ENCODE measurements around the gene ATP6V0D1. TPM values are rescaled to one million over a fixed set of nuclear protein-coding genes. Genes with fewer than 3 reads are reported as not detected.
A peak's percentile ranks its signal among the peaks of the same experiment; 100 is the strongest.

The ATP6V0D1 gene
- total RNA-seq (2014; rRNA removed; shearing (Covaris generic)) = 145 and 151 TPM in 2 replicates
- polyA plus RNA-seq (2015; cell fraction: cytosol; rRNA removed) = 147 and 153 TPM in 2 replicates
- 61.5 and 79.6 TPM in 2 replicates for polyA plus RNA-seq (2015; cell fraction: nucleus; rRNA removed)

DNA sequence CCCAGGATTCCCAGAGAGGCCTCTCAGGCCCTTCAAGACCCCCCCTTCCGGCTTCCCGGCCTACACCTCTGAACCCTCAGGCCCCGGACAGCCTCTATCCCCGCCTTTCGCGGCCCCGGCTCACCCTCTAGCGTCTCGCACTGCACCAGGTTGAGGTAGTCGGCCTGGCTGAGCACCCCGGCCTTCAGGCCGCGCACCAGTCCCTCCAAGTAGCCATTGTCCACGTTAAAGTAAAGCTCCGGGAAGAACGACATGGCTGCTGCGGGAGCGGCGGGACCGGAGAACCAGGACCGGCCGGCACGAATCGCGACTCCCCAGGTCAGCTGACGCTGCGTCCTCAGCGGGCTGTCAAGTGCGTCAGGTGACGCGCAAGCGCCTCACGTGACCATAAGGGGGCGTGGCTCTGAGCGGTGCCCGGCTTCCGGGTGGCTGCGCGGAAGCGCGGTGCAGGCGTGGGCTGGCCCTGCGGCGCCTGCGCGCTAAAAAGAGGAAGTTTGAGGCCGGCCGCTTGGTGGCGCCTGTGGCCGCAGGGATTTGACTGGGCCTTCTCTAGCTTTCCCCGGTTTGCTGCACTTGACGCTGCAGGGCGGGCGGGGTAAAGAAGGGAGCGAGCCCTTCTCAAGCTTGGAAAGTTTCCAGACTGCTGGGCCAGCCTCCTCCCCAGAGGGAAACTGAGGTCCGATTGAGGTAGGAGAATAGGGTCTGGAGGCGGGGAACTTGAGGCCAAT lies at the start of gene ATP6V0D1:
ATP6V0D1 (minus strand) TSS at position 325 of the 728 bp plus-strand sequence; CDS start at position 254, 71 bp downstream.
- DNase-seq (ENCODE audit: low read depth, low spot score) = peak; percentile 95
- in situ Hi-C loops (cut with HindIII; ENCODE audit: low pct_unique_long_range_greater_than_20kb, low sequenced_read_pairs) = no loop called here

DNA sequence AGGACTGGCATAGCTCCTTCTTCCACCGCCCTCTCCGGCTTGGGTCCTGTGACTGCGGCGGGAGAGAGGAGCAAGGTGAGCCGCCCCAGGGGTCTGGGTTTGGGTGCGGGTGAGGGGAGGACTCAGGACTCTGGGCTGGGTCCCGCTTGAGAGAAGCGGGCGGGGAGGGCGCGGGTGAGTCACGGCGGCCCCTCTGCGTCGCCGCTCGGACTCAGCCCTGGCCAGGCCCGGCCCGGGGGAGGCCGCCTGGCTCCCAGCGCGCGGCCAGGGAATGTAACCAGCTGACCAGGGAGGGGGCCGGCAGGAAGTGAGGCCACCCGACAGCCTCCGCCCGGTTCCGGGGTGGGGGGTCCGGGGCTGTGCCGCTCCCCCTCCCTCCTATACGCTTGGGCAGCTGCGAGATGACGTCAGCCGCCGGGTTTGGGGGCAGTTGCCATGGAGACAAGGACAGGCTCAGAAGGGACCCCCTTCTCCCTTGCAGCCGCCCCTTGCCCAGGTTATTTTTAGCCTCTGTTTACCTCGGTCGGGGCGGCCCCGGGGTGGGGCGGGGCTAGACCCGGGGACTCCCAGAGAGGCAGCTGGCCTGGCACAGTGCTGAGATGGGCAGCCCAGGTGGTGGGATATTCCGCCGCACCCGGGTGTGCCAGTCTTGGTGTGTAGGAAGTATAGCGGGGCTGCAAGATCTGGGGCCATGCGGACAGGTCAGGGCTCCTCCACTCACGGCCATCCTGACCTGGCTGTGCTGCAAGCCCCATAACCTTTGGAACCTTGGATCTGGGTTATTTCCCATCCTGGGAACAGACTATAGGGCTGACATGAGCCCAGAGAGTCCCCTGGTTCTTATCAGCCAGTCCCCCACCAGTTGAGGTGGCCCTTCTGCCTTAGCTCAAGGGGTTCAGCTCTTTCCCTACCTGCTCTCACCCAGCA lies 49.3 kb upstream of the ATP6V0D1 start:
- in situ Hi-C loops (cut with HindIII; ENCODE audit: low pct_unique_long_range_greater_than_20kb, low sequenced_read_pairs) = no loop called here
- DNase-seq (ENCODE audit: low read depth, low spot score) = peak; percentile 21

DNA sequence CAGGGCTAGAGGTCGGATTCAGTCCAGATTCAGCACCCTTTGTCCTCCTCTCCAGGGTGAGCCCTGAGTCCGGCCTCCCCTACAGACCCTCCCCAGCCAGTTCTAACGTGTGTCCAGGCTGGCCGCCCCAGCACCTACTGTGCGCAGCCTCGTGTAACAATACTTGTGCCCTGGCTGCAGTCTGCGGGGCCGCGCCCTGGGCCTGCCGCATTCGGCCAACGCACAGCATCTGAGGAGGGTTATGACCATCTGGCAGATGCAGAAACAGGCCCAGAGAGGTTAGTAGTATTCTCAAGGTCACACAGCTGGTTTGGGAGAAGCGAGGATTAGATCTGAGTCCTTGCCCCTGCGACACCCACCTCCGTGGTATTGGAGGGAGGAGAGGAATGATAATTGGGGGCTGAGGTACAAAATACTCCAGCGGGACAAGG lies 48.6 kb upstream of the ATP6V0D1 start:
- no peak for DNase-seq (ENCODE audit: low read depth, low spot score)
- in situ Hi-C loops (cut with HindIII; ENCODE audit: low pct_unique_long_range_greater_than_20kb, low sequenced_read_pairs) = no loop called here

DNA sequence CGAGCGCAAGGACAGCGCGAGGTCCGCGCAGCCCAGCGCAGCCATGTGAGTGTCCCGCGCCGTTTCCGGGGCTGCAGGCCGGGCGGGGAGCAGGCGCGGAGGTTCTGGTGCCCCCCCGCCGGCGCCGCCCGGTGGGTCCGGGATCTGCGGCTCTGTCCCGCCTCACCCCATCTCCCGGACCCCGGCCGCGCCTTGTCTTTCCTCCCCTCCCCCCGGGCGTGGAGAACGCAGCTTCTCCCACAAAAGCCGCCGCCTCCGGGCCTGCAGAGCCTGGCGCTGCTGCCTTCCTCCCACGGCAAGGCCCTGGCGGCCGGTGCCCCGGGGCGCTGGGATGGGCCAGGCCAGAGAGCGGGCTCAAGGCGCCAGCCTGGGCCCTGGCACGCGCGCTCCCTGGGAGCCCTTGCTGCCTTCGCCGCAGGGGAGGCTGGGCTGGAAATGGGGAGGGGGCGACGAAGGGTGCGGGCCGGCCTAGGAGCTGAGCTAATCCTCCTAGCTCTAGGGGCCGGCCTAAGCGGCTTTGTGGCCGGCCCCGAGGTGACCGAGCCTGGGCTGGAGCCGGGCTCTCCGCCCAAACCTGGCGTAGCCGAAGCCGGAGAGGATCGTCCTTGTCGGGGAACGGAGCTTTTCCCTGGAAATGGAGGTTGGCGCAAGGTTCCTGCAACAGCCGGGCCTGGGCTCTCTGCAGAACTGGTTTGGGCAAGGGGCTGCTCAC lies 48.1 kb upstream of the ATP6V0D1 start:
- in situ Hi-C loops (cut with HindIII; ENCODE audit: low pct_unique_long_range_greater_than_20kb, low sequenced_read_pairs) = no loop called here
- peak; percentile 28 for DNase-seq (ENCODE audit: low read depth, low spot score)

- peak; percentile 8 for DNase-seq (ENCODE audit: low read depth, low spot score)
- in situ Hi-C loops (cut with HindIII; ENCODE audit: low pct_unique_long_range_greater_than_20kb, low sequenced_read_pairs) = no loop called here
Measured at GRCh38 chr16:67528222-67528869, 47.4 kb upstream of the ATP6V0D1 start, which contains the start of gene RIPOR1. RIPOR1 (plus strand) TSS chr16:67528829; CDS start chr16:67538447, 9,618 bp downstream.

GRCh38 chr16:67526149-67526791 lies 45.3 kb upstream of the ATP6V0D1 start:
- in situ Hi-C loops (cut with HindIII; ENCODE audit: low pct_unique_long_range_greater_than_20kb, low sequenced_read_pairs) = no loop called here
- no peak for DNase-seq (ENCODE audit: low read depth, low spot score)

GRCh38 chr16:67525176-67525860 lies 44.4 kb upstream of the ATP6V0D1 start:
- in situ Hi-C loops (cut with HindIII; ENCODE audit: low pct_unique_long_range_greater_than_20kb, low sequenced_read_pairs) = no loop called here
- no peak for DNase-seq (ENCODE audit: low read depth, low spot score)

DNA sequence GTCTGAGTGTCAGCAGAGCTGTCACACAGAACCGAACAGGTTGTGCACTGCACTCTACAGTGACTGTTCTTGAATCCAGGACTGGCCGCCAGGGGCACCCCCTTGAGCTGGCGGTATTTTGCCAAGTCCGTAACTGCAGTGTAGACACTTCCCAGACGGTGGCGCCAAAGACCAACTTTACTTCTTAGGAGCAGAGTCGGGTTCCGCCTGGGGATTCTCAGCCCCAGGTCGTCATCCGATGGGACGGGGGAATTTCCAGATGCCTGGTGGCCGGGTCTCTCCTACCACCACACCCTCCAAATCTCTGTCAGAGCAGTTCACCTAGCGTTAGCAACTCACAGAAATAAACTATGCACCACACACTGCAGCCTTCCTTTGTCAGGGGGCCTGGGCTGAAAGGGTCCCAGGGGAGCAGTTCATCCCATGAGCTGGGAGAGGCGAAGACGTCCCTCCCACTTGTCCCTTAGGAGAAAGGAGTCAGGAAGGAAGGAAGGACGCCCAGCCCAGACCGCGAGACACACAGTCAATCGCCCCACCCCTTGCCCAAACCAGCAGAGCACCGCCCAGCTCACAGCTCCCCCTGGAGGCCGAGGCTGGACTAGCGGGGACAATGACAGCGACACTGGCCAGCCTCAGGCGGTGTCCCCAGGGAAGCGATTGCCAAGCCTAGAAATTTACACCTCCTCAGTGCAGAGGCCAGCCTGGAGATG lies 40.3 kb upstream of the ATP6V0D1 start:
- peak; percentile 94 for DNase-seq (ENCODE audit: low read depth, low spot score)
- in situ Hi-C loops (cut with HindIII; ENCODE audit: low pct_unique_long_range_greater_than_20kb, low sequenced_read_pairs) = no loop called here

- in situ Hi-C loops (cut with HindIII; ENCODE audit: low pct_unique_long_range_greater_than_20kb, low sequenced_read_pairs) = no loop called here
- DNase-seq (ENCODE audit: low read depth, low spot score) = no peak
Measured at GRCh38 chr16:67519242-67519641, 38.3 kb upstream of the ATP6V0D1 start.

DNA sequence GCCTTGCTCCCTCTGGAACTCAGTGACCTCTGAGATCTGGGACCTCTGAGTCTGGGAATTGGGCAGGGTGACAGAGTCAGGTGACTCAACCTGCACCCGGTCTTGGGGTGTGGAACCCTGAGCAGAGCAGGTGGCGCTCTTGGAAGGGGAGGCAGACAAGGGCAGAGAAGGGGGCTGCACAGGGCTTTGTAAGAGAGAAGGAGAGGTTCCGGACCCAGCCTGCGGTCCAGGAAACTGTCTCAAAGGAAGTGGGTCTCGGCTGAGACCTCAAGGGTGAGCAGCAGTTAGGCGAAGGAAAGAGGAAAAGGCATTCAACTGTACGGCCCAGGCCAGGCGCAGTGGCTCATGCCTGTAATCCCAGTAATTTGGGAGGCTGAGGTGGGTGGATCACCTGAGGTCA lies 37.7 kb upstream of the ATP6V0D1 start:
- DNase-seq (ENCODE audit: low read depth, low spot score) = no peak
- in situ Hi-C loops (cut with HindIII; ENCODE audit: low pct_unique_long_range_greater_than_20kb, low sequenced_read_pairs) = no loop called here

- DNase-seq (ENCODE audit: low read depth, low spot score) = no peak
- in situ Hi-C loops (cut with HindIII; ENCODE audit: low pct_unique_long_range_greater_than_20kb, low sequenced_read_pairs) = no loop called here
Measured at GRCh38 chr16:67517661-67518423, 36.9 kb upstream of the ATP6V0D1 start.

DNA sequence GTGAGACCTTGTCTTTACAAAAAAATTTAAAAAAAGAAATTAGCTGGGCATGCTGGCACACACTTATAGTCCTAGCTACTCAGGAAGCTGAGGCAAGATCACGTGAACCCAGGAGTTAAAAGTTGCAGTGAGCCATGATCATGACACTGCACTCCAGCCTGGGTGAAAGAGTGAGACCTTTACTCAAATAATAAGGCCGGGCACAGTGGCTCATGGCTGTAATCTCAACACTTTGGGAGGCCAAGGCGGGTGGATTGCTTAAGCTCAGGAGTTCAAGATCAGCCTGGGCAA lies 36.1 kb upstream of the ATP6V0D1 start:
- in situ Hi-C loops (cut with HindIII; ENCODE audit: low pct_unique_long_range_greater_than_20kb, low sequenced_read_pairs) = no loop called here

GRCh38 chr16:67516296-67517154 lies 35.6 kb upstream of the ATP6V0D1 start:
- in situ Hi-C loops (cut with HindIII; ENCODE audit: low pct_unique_long_range_greater_than_20kb, low sequenced_read_pairs) = no loop called here
- no peak for DNase-seq (ENCODE audit: low read depth, low spot score)

More for the DNA sequence above, 36.1 kb upstream of the ATP6V0D1 start:
- no peak for DNase-seq (ENCODE audit: low read depth, low spot score)

GRCh38 chr16:67514382-67514828 lies 33.4 kb upstream of the ATP6V0D1 start:
- in situ Hi-C loops (cut with HindIII; ENCODE audit: low pct_unique_long_range_greater_than_20kb, low sequenced_read_pairs) = no loop called here
- DNase-seq (ENCODE audit: low read depth, low spot score) = peak; percentile 89
